ENCODE measurements around the gene CDR2.
A peak's percentile ranks its signal among the peaks of the same experiment; 100 is the strongest.
"Not testable (repeated sequence)": the region's sequence is repeated elsewhere in the genome, so short reads cannot be mapped to it uniquely, and the experiment has no call there.

CDR2 gene

DNA sequence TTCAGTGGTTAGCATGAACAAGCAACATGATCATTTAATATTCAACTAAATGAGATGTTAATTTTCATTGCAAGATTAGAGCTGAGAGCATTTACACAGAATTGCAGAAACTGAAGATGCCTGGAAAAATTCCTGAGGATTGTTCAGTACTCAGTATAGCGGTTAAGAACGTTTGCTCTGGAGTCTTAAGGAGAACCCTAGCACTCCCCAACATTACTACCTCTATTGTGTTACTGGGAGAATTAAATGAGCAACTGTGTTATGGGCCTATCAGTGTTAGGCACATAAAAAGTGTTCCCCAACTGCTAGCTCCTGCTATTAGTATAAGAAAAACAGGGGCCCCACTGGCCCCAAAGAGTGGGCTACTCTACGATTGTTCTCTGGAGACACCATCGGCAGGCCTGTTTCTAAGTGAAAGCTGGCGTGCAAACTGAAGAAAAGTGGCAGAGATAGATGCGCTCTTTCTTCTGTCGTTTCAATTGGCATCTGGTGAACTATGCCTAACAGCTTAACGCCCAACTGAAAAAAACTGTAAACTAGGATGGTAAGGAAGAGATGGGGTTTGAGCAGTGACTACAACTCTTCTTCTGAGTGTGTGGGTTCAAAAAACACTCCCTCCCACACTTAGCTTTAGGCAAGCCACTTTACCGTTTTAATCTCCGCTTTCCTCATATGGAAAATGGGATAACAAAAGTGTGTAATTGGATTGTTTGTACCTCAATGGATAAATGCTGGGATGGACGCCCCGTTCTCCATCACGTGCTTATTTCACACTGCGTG is 1.3 kb downstream of the CDR2 start:
- Histone ChIP-seq H3K27me3 (ENCODE audit: control insufficient read depth, low read length) (peaks cover 7% of the 10 kb centered on the region; the same call in 1 of the 2 replicates), H3K9me3 (ENCODE audit: control insufficient read depth, insufficient read depth, low read length) (no peaks in the 10 kb centered on the region), H3K4me2 (ENCODE audit: low read length) (peak overlapping the region; percentile 79), H3K4me1 (ENCODE audit: control insufficient read depth, low read length) (peaks cover 53% of the 10 kb centered on the region), H3F3A (ENCODE audit: control insufficient read depth, insufficient read depth) (peaks cover 11% of the 10 kb centered on the region), H3K9me2 (replicated peaks; ENCODE audit: control insufficient read depth, low read length) (no peaks in the 10 kb centered on the region), H3K27ac (ENCODE audit: low read depth, low read length) (no peak overlapping the region; the same call in 1 of the 2 replicates), H3K79me2 (ENCODE audit: control insufficient read depth, low read length) (peaks cover 61% of the 10 kb centered on the region), H4K20me1 (ENCODE audit: control insufficient read depth, insufficient read depth, low read depth, low read length) (no peaks in the 10 kb centered on the region), H3K4me3 (ENCODE audit: low read length) (peak overlapping the region; percentile 89), H3K36me3 (ENCODE audit: control insufficient read depth, low read length) (peaks cover 26% of the 10 kb centered on the region)
- TF ChIP-seq EZH2phosphoT487 (IDR thresholded peaks at IDR 0.05; ENCODE audit: borderline replicate concordance, low read length): no peak
- no peak for TF ChIP-seq CTCF (IDR thresholded peaks at IDR 0.05; ENCODE audit: low read depth, low read length, poor library complexity, severe bottlenecking)

DNA sequence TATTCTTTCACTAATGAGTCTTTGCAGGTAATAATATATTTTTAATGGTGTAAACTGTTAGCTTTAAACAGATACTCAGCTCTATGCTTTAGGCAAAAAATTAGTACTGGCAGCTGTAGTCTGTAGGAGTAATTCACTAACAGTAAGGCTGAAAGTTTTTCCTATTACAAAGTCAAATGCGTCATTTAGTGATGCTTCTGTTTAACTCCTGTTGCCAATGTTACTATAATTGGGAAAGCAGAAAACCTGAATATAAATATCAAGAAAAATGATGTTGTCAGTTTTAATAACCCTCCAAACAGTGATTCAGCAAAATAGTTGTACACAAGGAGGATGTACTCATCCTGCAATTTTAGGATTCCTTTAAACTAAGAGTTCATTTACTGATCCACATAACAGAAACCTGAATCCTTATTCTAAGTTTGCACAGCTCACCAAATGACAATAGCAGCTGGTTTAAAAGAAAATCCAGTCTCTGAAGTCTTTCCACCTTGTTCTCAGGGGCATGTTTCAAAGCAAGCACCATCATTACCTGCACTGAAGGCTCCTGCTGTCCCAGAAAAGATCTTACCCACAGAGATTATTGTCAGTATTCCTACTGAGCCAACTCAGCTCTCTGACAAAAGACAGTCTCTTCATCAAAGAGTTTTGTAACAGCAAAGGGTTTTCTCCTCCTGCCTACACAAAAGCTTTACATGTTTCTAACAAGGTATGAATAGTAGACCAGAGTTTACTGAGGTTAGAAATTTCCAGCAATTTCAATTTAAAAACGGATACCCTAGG is 4.2 kb downstream of the CDR2 start:
- peaks cover 30% of the 10 kb centered on the region for H3K36me3 ChIP-seq (ENCODE audit: control insufficient read depth, low read length)
- no peaks in the 10 kb centered on the region for H3K9me2 ChIP-seq (replicated peaks; ENCODE audit: control insufficient read depth, low read length)
- H3K4me3 ChIP-seq (ENCODE audit: low read length): peak overlapping the region; percentile 32
- TF ChIP-seq CTCF (IDR thresholded peaks at IDR 0.05; ENCODE audit: low read depth, low read length, poor library complexity, severe bottlenecking): no peak
- no peak for TF ChIP-seq EZH2phosphoT487 (IDR thresholded peaks at IDR 0.05; ENCODE audit: borderline replicate concordance, low read length)
- H3K4me2 ChIP-seq (ENCODE audit: low read length): peak overlapping the region; percentile 50
- H3F3A ChIP-seq (ENCODE audit: control insufficient read depth, insufficient read depth): peaks cover 11% of the 10 kb centered on the region
- peaks cover 1% of the 10 kb centered on the region; the same call in 1 of the 2 replicates for H3K27me3 ChIP-seq (ENCODE audit: control insufficient read depth, low read length)
- peak overlapping the region; percentile 45 for H3K27ac ChIP-seq (ENCODE audit: low read depth, low read length)
- H3K4me1 ChIP-seq (ENCODE audit: control insufficient read depth, low read length): peaks cover 51% of the 10 kb centered on the region
- peaks cover 88% of the 10 kb centered on the region for H3K79me2 ChIP-seq (ENCODE audit: control insufficient read depth, low read length)
- H3K9me3 ChIP-seq (ENCODE audit: control insufficient read depth, insufficient read depth, low read length): no peaks in the 10 kb centered on the region
- no peaks in the 10 kb centered on the region for H4K20me1 ChIP-seq (ENCODE audit: control insufficient read depth, insufficient read depth, low read depth, low read length)

DNA sequence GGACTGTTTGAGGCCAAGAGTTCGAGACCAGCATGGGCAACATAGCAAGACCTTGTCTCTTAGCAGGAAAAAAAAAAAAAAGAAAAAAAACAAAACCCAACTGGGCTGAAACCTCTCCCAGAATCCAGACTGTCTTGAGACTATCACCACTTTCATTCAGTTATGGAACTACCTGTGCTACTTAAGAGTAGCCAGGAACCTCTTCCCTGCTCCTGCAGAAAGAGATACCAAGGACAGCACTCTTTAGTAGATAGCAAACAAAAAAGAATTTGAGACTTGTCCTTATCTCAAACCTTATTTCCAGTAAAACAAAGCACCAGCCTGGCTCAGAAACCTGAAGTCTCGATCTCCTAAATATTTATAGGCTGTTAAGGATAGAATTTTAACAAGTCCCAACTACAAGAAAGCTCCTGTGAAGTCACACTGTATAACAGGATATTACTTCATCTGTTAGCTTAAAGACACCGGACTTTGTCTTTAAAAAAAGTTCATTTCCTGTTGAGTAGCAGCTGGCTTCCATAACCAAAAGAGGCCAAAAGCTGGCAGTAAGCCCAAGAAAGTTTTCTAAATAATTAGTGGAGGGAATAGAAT is 5.1 kb downstream of the CDR2 start:
- Histone ChIP-seq H3K4me3 (ENCODE audit: low read length) (peak overlapping the region; percentile 32), H4K20me1 (ENCODE audit: control insufficient read depth, insufficient read depth, low read depth, low read length) (no peaks in the 10 kb centered on the region), H3K27me3 (ENCODE audit: control insufficient read depth, low read length) (no peaks in the 10 kb centered on the region)

GRCh38 chr16:22368200-22368826 is 6.1 kb downstream of the CDR2 start:
- H3K27ac ChIP-seq (ENCODE audit: low read depth, low read length); H4K20me1 ChIP-seq (ENCODE audit: control insufficient read depth, insufficient read depth, low read depth, low read length); H3K9me2 ChIP-seq (replicated peaks; ENCODE audit: control insufficient read depth, low read length); H3K4me2 ChIP-seq (ENCODE audit: low read length); H3K4me3 ChIP-seq (ENCODE audit: low read length); H3K27me3 ChIP-seq (ENCODE audit: control insufficient read depth, low read length); H3K9me3 ChIP-seq (ENCODE audit: control insufficient read depth, insufficient read depth, low read length): not testable (repeated sequence)
- H3K36me3 ChIP-seq (ENCODE audit: control insufficient read depth, low read length): peaks cover 44% of the 10 kb centered on the region
- peaks cover 45% of the 10 kb centered on the region for H3K4me1 ChIP-seq (ENCODE audit: control insufficient read depth, low read length)
- peaks cover 11% of the 10 kb centered on the region for H3F3A ChIP-seq (ENCODE audit: control insufficient read depth, insufficient read depth)
- H3K79me2 ChIP-seq (ENCODE audit: control insufficient read depth, low read length): peaks cover 81% of the 10 kb centered on the region

More for the DNA sequence above, 5.1 kb downstream of the CDR2 start:
- peaks cover 40% of the 10 kb centered on the region for H3K36me3 ChIP-seq (ENCODE audit: control insufficient read depth, low read length)
- peak overlapping the region; percentile 45 for H3K27ac ChIP-seq (ENCODE audit: low read depth, low read length)
- TF ChIP-seq EZH2phosphoT487 (IDR thresholded peaks at IDR 0.05; ENCODE audit: borderline replicate concordance, low read length): no peak
- TF ChIP-seq CTCF (IDR thresholded peaks at IDR 0.05; ENCODE audit: low read depth, low read length, poor library complexity, severe bottlenecking): no peak
- no peaks in the 10 kb centered on the region for H3K9me2 ChIP-seq (replicated peaks; ENCODE audit: control insufficient read depth, low read length)
- peak overlapping the region; percentile 50 for H3K4me2 ChIP-seq (ENCODE audit: low read length)
- H3F3A ChIP-seq (ENCODE audit: control insufficient read depth, insufficient read depth): peaks cover 11% of the 10 kb centered on the region
- H3K79me2 ChIP-seq (ENCODE audit: control insufficient read depth, low read length): peaks cover 90% of the 10 kb centered on the region
- peaks cover 47% of the 10 kb centered on the region for H3K4me1 ChIP-seq (ENCODE audit: control insufficient read depth, low read length)
- H3K9me3 ChIP-seq (ENCODE audit: control insufficient read depth, insufficient read depth, low read length): no peaks in the 10 kb centered on the region
